Skeletal muscle tissue (tissue), 4 donors: ENCODE results near the gene SLC7A5. TPM values are rescaled to one million over a fixed set of nuclear protein-coding genes. Genes with fewer than 3 reads are reported as not detected.

Source experiments
- H3K27ac ChIP-seq: one replicate; pipeline ENCODE4 v1.7.0; 2013; ENCODE audit warnings: mild to moderate bottlenecking, low read depth, low read length, inconsistent platforms
- H3K27me3 ChIP-seq, 3 donors: one replicate each; pipeline ENCODE4 v1.7.0; 2013; ENCODE audit warnings: low read length in 3 of 3; ENCODE audit not compliant: control insufficient read depth in 3 of 3, insufficient read depth in 3 of 3
- H3K36me3 ChIP-seq, 3 donors: one replicate each; pipeline ENCODE4 v1.7.0; 2013; ENCODE audit warnings: low read length in 3 of 3; ENCODE audit not compliant: control insufficient read depth in 3 of 3, insufficient read depth in 3 of 3
- H3K4me1 ChIP-seq, 3 donors: one replicate each; pipeline ENCODE4 v1.7.0; 2013; ENCODE audit warnings: low read length in 3 of 3, mild to moderate bottlenecking in 3 of 3; ENCODE audit not compliant: control insufficient read depth in 3 of 3, insufficient read depth in 3 of 3
- H3K4me3 ChIP-seq, 3 donors: one replicate each; pipeline ENCODE4 v1.7.0; 2013; ENCODE audit warnings: low read length in 3 of 3
- H3K9ac ChIP-seq, 3 donors: one replicate each; pipeline ENCODE4 v1.7.0; 2013; ENCODE audit warnings: low read length in 3 of 3, mild to moderate bottlenecking in 3 of 3, moderate library complexity in 2 of 3, low read depth in 1 of 3
- H3K9me3 ChIP-seq, 3 donors: one replicate each; pipeline ENCODE4 v1.7.0; 2013; ENCODE audit warnings: low read length in 3 of 3; ENCODE audit not compliant: control insufficient read depth in 3 of 3
- total RNA-seq: library from RNA; depleted of rRNA; stranded (reverse); fragments of >200 nt; gene quantifications from one replicate; pipeline ENCODE4 v1.2.3, GENCODE V29; 2014
- donor health status: Osteomylitis.

SLC7A5 gene
- total RNA-seq, 1 donor from 2014 or later = 3.1 TPM

GRCh38 chr16:87801679-87802259 lies 67.5 kb downstream of the SLC7A5 start:
- Histone ChIP-seq H3K27me3 (peaks cover 0 to 10% (median 3%) of the 10 kb centered on the region in 3 donors), H3K9me3 (no peaks in the 10 kb centered on the region), H3K36me3 (no peaks in the 10 kb centered on the region), H3K4me3 (no peak overlapping the region), H3K9ac (no peak overlapping the region), H3K27ac (no peak overlapping the region), H3K4me1 (peaks cover 0 to 3% (median 0%) of the 10 kb centered on the region in 3 donors)

- no peak overlapping the region for H3K9ac ChIP-seq
- H3K27ac ChIP-seq = no peak overlapping the region
- no peak overlapping the region for H3K4me3 ChIP-seq
- no peaks in the 10 kb centered on the region for H3K9me3 ChIP-seq
- H3K36me3 ChIP-seq = no peaks in the 10 kb centered on the region
- H3K4me1 ChIP-seq = no peaks in the 10 kb centered on the region
- peaks cover 0 to 3% (median 0%) of the 10 kb centered on the region in 3 donors for H3K27me3 ChIP-seq
Measured at GRCh38 chr16:87800497-87800896, 68.8 kb downstream of the SLC7A5 start.

- peaks cover 2 to 8% (median 3%) of the 10 kb centered on the region in 3 donors for H3K4me1 ChIP-seq
- no peak overlapping the region for H3K27ac ChIP-seq
- no peak overlapping the region for H3K9ac ChIP-seq
- peaks cover 0 to 5% (median under 1%) of the 10 kb centered on the region in 3 donors for H3K27me3 ChIP-seq
- H3K4me3 ChIP-seq = no peak overlapping the region
- H3K9me3 ChIP-seq = no peaks in the 10 kb centered on the region
- no peaks in the 10 kb centered on the region for H3K36me3 ChIP-seq
Measured at GRCh38 chr16:87795336-87795735, 74.0 kb downstream of the SLC7A5 start.

DNA sequence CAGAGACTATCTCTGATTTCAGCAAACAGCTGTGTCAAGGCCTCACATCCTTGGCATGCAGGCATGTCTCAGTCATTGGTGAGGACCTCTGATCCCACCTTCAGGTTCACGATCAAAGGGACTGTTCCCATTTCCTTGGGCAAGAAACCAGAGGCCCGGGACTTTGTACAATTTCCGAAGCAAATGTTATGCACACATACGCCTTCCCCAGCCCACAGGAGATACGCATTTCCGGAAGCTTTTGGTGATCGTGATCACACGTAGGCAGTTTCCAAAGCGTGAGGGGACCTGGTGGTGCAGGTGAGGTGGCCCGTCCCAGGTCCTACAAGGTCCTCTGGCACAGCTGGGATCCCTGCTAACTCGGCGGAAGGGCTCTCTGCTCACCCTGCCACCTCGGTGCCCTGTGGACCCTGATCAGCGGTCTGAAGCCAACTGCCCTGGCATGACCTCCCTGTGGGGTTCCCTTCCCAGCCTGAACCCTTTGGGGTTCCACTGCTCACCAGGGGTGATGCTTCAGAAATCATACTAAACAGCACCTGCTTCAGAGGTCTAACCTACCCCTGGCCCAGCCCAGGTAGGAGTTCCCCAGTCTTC lies 74.7 kb downstream of the SLC7A5 start:
- H3K27ac ChIP-seq = no peak overlapping the region
- peaks cover 9 to 15% (median 10%) of the 10 kb centered on the region in 3 donors for H3K4me1 ChIP-seq
- H3K9me3 ChIP-seq = no peaks in the 10 kb centered on the region
- peaks cover 0 to 5% (median 4%) of the 10 kb centered on the region in 3 donors for H3K27me3 ChIP-seq
- H3K9ac ChIP-seq = no peak overlapping the region
- H3K4me3 ChIP-seq = no peak overlapping the region
- no peaks in the 10 kb centered on the region for H3K36me3 ChIP-seq

GRCh38 chr16:87792205-87792565 lies 77.1 kb downstream of the SLC7A5 start:
- H3K27ac ChIP-seq = no peak overlapping the region

DNA sequence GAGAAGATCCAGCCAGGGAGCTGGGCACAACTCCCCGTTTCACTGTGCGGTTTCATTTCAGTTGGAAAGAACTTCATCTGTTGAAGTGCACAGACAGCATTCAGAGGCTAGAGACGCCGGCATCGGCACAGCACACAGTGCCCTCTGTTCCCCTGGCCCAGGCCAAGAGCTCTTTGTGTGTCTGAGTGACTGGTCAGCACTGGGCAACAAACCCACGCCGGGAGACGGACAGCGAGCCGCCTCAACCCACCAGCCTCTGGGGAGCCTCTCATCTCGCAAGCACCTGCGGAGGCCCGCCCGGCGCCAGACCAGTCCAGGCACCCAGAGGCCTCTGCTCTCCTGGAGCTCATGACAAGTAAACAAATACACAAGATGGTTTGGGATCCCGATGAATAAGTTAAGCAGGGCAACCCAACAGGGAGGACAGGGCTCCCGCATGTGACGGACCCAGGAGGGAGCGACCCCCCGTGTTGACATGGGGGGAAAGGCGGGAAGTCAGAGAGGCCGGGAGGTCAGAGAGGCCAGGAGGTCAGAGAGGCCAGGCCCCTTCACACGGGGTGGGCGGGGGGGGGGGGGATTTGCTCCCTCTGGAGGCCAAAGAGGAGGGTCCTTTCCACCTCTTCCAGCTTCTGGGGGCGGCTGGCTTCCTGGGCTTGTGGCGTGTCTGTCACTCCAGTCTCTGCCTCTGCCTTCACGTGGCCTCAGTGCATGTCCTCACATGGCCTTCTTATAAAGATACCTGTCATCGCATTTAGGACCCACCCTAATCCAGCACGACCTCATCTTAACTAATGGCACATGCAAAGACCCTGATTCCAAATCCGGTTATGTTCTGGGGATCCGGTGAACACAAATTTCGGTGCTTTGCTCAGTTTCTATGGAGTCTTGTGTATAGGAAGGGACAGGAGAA lies 77.8 kb downstream of the SLC7A5 start:
- Histone ChIP-seq H3K4me3 (no peak overlapping the region), H3K27ac (peak overlapping the region; percentile 65), H3K9ac (peak overlapping the region in 2 of 3 donors; percentile 16 to 25)

More at GRCh38 chr16:87792205-87792565, 77.1 kb downstream of the SLC7A5 start:
- peaks cover 9 to 15% (median 11%) of the 10 kb centered on the region in 3 donors for H3K4me1 ChIP-seq
- no peak overlapping the region for H3K4me3 ChIP-seq
- peaks cover 0 to 5% (median 4%) of the 10 kb centered on the region in 3 donors for H3K27me3 ChIP-seq
- no peaks in the 10 kb centered on the region for H3K36me3 ChIP-seq
- H3K9me3 ChIP-seq = no peaks in the 10 kb centered on the region
- no peak overlapping the region for H3K9ac ChIP-seq

DNA sequence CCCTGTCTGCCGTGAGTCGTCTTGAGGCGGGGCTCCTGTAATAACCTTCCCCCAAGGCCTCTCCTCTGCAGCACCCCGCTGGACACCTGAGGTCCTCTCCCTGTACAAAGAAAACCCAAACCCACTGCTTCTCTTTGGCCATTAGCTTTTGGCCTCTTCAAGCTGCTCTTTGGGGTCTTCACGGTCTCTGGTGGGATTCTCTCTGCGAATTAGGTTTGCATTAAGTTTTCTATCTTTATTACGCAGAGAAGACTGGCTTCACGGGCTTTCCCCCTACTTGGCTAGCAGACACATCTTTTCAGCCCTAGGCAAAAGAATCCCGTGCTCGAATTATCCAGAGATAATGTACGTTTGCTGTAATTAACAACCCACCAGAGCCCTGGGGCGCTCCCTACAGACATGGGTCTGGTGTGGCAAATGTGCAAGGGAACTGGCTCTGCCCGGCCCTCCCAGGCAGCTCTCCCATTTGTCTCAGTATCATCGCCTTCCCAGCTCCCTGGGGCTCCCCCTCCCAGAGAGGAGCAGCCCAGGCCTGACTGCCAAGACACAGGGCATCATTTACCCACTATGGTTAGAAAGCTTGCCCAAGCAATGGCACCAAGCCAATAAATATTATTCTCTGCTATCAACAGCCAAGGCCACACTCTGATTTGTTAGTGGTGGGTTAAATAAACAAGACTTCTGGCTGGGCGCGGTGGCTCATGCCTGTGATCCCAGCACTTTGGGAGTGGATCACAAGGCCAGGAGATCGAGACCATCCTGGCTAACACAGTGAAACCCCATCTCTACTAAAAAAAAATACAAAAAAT lies 78.8 kb downstream of the SLC7A5 start:
- Histone ChIP-seq H3K4me1 (peaks cover 9 to 15% (median 11%) of the 10 kb centered on the region in 3 donors), H3K4me3 (no peak overlapping the region), H3K36me3 (no peaks in the 10 kb centered on the region), H3K9ac (peak overlapping the region in 1 of 3 donors; percentile 25), H3K27me3 (peaks cover 0 to 5% (median 4%) of the 10 kb centered on the region in 3 donors), H3K27ac (peak overlapping the region; percentile 65), H3K9me3 (no peaks in the 10 kb centered on the region)

More for the DNA sequence above, 77.8 kb downstream of the SLC7A5 start:
- Histone ChIP-seq H3K36me3 (no peaks in the 10 kb centered on the region), H3K27me3 (peaks cover 0 to 5% (median 4%) of the 10 kb centered on the region in 3 donors), H3K9me3 (no peaks in the 10 kb centered on the region), H3K4me1 (peaks cover 9 to 15% (median 11%) of the 10 kb centered on the region in 3 donors)

DNA sequence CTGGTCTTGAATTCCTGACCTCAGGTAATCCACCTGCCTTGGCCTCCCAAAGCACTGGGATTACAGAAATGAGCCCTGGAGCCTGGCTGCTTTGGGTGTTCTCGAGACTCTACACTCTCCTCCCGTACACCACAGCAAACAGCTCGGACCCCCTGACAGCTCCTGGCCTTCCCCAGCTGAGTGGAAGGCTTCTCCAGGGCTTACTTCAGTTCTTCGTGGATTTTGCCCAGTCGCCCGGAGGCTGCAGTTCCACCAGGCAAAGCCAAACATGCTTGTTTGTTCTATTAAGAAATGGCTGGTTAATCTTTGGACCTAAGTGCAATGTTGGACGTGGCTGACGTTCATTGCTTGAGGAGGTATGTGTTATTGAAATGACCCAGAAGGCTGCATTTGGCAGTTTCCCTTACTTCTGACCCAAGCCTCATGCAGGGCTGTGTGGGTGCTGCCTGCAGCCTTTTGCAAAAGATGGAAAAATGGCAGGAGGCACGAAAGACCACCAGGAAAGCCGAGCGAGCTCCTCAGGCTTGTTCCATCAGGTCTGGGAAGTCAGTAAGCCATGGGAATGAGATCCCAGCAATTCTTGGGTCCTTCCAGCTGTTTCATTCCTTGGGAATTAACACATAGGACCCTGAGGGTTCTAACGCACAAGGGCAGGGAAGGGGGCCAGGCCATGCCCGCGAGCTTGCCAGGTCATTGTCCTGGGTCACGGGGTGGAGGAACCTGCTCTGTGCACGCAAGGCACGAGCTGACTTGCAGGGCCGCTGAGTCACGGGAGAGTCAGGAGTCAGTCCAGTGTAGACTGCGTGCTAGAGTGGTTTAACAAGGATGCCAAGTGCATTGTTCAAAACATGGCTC lies 79.6 kb downstream of the SLC7A5 start:
- peaks cover 9 to 20% (median 15%) of the 10 kb centered on the region in 3 donors for H3K4me1 ChIP-seq
- no peaks in the 10 kb centered on the region for H3K36me3 ChIP-seq
- peaks cover 0 to 4% (median 4%) of the 10 kb centered on the region in 3 donors for H3K27me3 ChIP-seq
- H3K9me3 ChIP-seq = no peaks in the 10 kb centered on the region
- H3K9ac ChIP-seq = no peak overlapping the region
- H3K27ac ChIP-seq = no peak overlapping the region
- H3K4me3 ChIP-seq = no peak overlapping the region
